Nephron progenitor cell (in vitro differentiated cells): ENCODE measurements around the gene PSORS1C1.

Experiments used
- DNase-seq: peaks from one replicate; pipeline ENCODE4 v3.0.0; 2021
- H3K27ac Mint-ChIP-seq: 2 replicates; pipeline ENCODE4 v1.8.0; 2021; ENCODE audit warnings: mild to moderate bottlenecking, moderate library complexity, mixed read lengths
- H3K27me3 Mint-ChIP-seq: 2 replicates; pipeline ENCODE4 v1.8.0; 2021; ENCODE audit warnings: mild to moderate bottlenecking, low read depth, mixed read lengths; ENCODE audit not compliant: poor library complexity
- H3K36me3 Mint-ChIP-seq: 2 replicates; pipeline ENCODE4 v1.8.0; 2021; ENCODE audit warnings: low read depth, mixed read lengths
- H3K4me1 Mint-ChIP-seq: 2 replicates; pipeline ENCODE4 v1.8.0; 2021; ENCODE audit warnings: mixed read lengths
- H3K4me3 Mint-ChIP-seq: 2 replicates; pipeline ENCODE4 v1.8.0; 2021; ENCODE audit warnings: mild to moderate bottlenecking, moderate library complexity, mixed read lengths
- H3K9me3 Mint-ChIP-seq: 2 replicates; pipeline ENCODE4 v1.8.0; 2021; ENCODE audit warnings: mild to moderate bottlenecking, moderate library complexity, mixed read lengths
- TF ChIP-seq, protein P1 (sequence below): fragments of 200-600 bp; sonication (generic); IDR thresholded peaks from 2 replicates; pipeline ENCODE4 v1.5.0; 2021; ENCODE audit warnings: antibody characterized with exemption

Gene PSORS1C1

GRCh38 chr6:31135710-31136109, 21.1 kb downstream of the PSORS1C1 start:
- H3K27me3 Mint-ChIP-seq, result peaks cover 5% of the 10 kb centered on the region
- no peaks in the 10 kb centered on the region for H3K9me3 Mint-ChIP-seq
- no peaks in the 10 kb centered on the region for H3K36me3 Mint-ChIP-seq
- TF ChIP-seq, protein P1, sequence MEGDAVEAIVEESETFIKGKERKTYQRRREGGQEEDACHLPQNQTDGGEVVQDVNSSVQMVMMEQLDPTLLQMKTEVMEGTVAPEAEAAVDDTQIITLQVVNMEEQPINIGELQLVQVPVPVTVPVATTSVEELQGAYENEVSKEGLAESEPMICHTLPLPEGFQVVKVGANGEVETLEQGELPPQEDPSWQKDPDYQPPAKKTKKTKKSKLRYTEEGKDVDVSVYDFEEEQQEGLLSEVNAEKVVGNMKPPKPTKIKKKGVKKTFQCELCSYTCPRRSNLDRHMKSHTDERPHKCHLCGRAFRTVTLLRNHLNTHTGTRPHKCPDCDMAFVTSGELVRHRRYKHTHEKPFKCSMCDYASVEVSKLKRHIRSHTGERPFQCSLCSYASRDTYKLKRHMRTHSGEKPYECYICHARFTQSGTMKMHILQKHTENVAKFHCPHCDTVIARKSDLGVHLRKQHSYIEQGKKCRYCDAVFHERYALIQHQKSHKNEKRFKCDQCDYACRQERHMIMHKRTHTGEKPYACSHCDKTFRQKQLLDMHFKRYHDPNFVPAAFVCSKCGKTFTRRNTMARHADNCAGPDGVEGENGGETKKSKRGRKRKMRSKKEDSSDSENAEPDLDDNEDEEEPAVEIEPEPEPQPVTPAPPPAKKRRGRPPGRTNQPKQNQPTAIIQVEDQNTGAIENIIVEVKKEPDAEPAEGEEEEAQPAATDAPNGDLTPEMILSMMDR, result no peak
- no peak overlapping the region for H3K27ac Mint-ChIP-seq
- H3K4me3 Mint-ChIP-seq, result no peak overlapping the region
- no peak for DNase-seq
- H3K4me1 Mint-ChIP-seq, result peaks cover 19% of the 10 kb centered on the region

- Mint-ChIP-seq H3K4me1 (peaks cover 40% of the 10 kb centered on the region), H3K36me3 (no peaks in the 10 kb centered on the region), H3K27me3 (peaks cover 5% of the 10 kb centered on the region), H3K4me3 (no peak within 1 kb of the TSS), H3K9me3 (no peaks in the 10 kb centered on the region), H3K27ac (no peak within 1 kb of the TSS)
- no peak for DNase-seq
- TF ChIP-seq, protein P1, result no peak
Measured at GRCh38 chr6:31138982-31139381, 24.4 kb downstream of the PSORS1C1 start, which contains the start of gene PSORS1C2. Gene PSORS1C2 (minus strand): TSS chr6:31139066. CDS start chr6:31139026, 40 bp downstream.

DNA sequence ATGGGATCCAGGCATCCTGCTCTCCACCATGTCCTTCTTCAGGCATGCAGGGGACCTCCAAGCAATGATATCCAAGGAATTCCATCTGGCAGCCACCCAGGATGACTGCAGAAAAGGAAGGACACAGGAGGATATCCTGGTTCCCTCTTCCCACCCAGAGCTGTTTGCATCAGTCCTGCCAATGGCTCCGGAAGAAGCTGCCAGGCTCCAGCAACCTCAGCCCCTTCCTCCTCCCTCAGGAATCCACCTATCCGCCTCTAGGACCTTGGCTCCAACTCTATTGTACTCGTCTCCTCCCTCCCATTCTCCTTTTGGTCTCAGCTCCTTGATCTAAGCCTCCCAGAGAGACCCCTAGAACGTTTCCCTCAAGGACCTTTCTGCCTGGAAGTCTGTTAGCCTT, 25.0 kb downstream of the PSORS1C1 start:
- H3K27ac Mint-ChIP-seq, result no peak overlapping the region
- peaks cover 4% of the 10 kb centered on the region for H3K36me3 Mint-ChIP-seq
- no peaks in the 10 kb centered on the region for H3K9me3 Mint-ChIP-seq
- DNase-seq, result no peak
- peaks cover 5% of the 10 kb centered on the region for H3K27me3 Mint-ChIP-seq
- TF ChIP-seq, protein P1, result no peak
- H3K4me1 Mint-ChIP-seq, result peaks cover 40% of the 10 kb centered on the region
- H3K4me3 Mint-ChIP-seq, result no peak overlapping the region

DNA sequence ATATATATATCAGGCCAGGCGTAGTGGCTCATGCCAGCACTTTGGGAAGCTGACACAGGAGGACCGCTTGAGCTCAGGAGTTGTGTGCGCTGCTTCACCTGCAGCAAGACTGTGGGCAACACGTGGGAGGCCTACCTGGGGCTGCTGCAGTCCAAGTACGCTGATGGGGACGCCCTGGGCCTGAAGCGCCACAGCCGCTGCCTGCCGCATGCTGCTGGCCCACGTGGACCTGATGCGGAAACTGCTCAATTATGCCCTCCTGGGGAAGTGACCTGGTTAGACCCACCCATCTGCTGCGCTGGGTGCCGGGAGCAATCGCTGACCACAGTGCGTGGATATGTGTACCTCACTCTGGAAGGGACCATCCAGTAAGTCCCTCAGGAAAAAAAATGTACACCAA, 26.0 kb downstream of the PSORS1C1 start:
- no peak for DNase-seq
- H3K4me1 Mint-ChIP-seq, result peaks cover 40% of the 10 kb centered on the region
- H3K4me3 Mint-ChIP-seq, result no peak overlapping the region
- TF ChIP-seq, protein P1, result no peak
- H3K9me3 Mint-ChIP-seq, result no peaks in the 10 kb centered on the region
- H3K36me3 Mint-ChIP-seq, result peaks cover 13% of the 10 kb centered on the region
- peaks cover 7% of the 10 kb centered on the region for H3K27me3 Mint-ChIP-seq
- H3K27ac Mint-ChIP-seq, result no peak overlapping the region

DNA sequence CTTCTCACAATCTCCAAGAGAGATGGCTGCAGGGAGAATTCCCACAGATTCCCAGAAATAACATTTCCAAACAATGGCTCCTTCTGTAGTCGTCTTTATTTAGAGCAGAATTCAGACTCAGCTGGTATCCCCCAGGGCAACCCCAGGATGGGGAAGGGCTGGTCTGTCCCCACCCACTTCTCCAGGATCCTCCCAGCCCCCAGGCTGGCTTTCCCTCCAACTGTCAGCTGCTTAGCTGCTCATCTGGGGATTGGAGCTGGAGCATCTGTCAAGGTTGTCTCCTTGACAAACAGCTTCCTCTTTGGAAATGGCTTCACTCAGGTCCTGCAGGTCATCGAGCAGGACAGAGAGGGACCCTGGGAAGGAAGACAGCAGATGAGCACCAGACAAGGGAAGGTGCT, 27.8 kb downstream of the PSORS1C1 start:
- Mint-ChIP-seq H3K4me1 (peaks cover 39% of the 10 kb centered on the region), H3K27me3 (peaks cover 10% of the 10 kb centered on the region), H3K9me3 (no peaks in the 10 kb centered on the region), H3K36me3 (peaks cover 21% of the 10 kb centered on the region), H3K27ac (peak overlapping the region; percentile 92), H3K4me3 (peak overlapping the region; percentile 54)
- peak; percentile 12 for DNase-seq
- TF ChIP-seq, protein P1, result no peak

DNA sequence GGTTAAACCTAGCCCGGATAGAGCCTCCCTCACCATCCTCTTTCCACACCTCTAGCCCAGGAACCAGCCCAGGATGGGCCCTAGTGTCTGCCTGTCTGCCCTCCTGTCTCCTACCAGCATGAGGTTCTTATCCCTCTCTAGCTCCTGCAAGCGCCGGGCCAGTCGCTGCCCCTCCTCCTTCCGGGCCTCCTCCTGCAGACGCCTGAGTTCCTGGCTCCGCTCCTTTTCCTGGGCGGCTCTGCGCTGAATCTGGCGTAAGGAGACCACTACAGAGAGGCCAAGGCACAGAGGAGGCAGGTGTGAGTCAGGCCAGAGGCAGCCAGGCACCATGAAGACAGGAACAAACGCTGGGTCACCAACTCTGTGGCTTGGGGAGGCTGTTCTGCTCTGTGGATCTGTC, 28.5 kb downstream of the PSORS1C1 start:
- Mint-ChIP-seq H3K4me1 (peaks cover 33% of the 10 kb centered on the region), H3K4me3 (no peak overlapping the region), H3K36me3 (peaks cover 21% of the 10 kb centered on the region), H3K27me3 (peaks cover 10% of the 10 kb centered on the region), H3K27ac (no peak overlapping the region), H3K9me3 (no peaks in the 10 kb centered on the region)
- DNase-seq, result peak; percentile 53
- TF ChIP-seq, protein P1, result no peak
